Retinal pigment epithelial cell (primary cell): ENCODE data around the gene ALOX5.
A peak's percentile ranks its signal among the peaks of the same experiment; 100 is the strongest.

Source experiments
- DNase-seq: peaks from one replicate; pipeline ENCODE4 v3.0.0-alpha.2; 2010; ENCODE audit warnings: low read depth
- H3K4me3 ChIP-seq: 2 replicates; pipeline ENCODE4 v1.5.1; 2011; ENCODE audit warnings: mild to moderate bottlenecking, low read length, control low read depth, moderate library complexity
- CTCF ChIP-seq: conservative IDR thresholded peaks from 2 replicates; pipeline ENCODE4 v1.5.1; 2011; ENCODE audit warnings: low read depth, low read length, control low read depth, inconsistent platforms

ALOX5 gene

GRCh38 chr10:45456822-45457221 is 82.8 kb downstream of the ALOX5 start:
- no peak for TF ChIP-seq CTCF
- no peak for DNase-seq
- H3K4me3 ChIP-seq, result no peak overlapping the region

GRCh38 chr10:45457487-45457886 is 83.5 kb downstream of the ALOX5 start:
- DNase-seq, result no peak
- TF ChIP-seq CTCF, result no peak
- H3K4me3 ChIP-seq, result no peak overlapping the region

- no peak for DNase-seq
- TF ChIP-seq CTCF, result no peak
- no peak overlapping the region for H3K4me3 ChIP-seq
Observed at GRCh38 chr10:45460235-45460878, 86.3 kb downstream of the ALOX5 start.

- TF ChIP-seq CTCF, result no peak
- no peak overlapping the region for H3K4me3 ChIP-seq
- no peak for DNase-seq
Observed at GRCh38 chr10:45461034-45461433, 87.0 kb downstream of the ALOX5 start.

- no peak for DNase-seq
- no peak overlapping the region for H3K4me3 ChIP-seq
Observed at GRCh38 chr10:45463244-45464116, 89.5 kb downstream of the ALOX5 start.

GRCh38 chr10:45464958-45465567 is 91.0 kb downstream of the ALOX5 start:
- peak; percentile 97 for TF ChIP-seq CTCF
- H3K4me3 ChIP-seq, result no peak overlapping the region

More at GRCh38 chr10:45463244-45464116, 89.5 kb downstream of the ALOX5 start:
- TF ChIP-seq CTCF, result no peak

GRCh38 chr10:45466784-45467183 is 92.8 kb downstream of the ALOX5 start:
- no peak for DNase-seq
- no peak for TF ChIP-seq CTCF
- H3K4me3 ChIP-seq, result no peak overlapping the region

More at GRCh38 chr10:45464958-45465567, 91.0 kb downstream of the ALOX5 start:
- peak; percentile 9 for DNase-seq
